H1 (cell line): Measurements from ENCODE around the gene YIF1A. TPM values are rescaled to one million over a fixed set of nuclear protein-coding genes. Genes with fewer than 3 reads are reported as not detected.

Source experiments
- CHD7 ChIP-seq: fragments of 300-600 bp; sonication (generic); IDR thresholded peaks from 2 replicates; pipeline ENCODE4 v1.7.1; 2012; ENCODE audit warnings: low read length, moderate library complexity, mild to moderate bottlenecking, inconsistent platforms; ENCODE audit not compliant: insufficient replicate concordance
- CTCF ChIP-seq, 3 experiments: IDR thresholded peaks; 1 replicate in 2 of 3; 2 replicates in 1 of 3; pipeline versions ENCODE4 v1.5.1 to v1.6.1; 2011; ENCODE audit warnings: low read length in 3 of 3, mild to moderate bottlenecking in 3 of 3, inconsistent platforms in 2 of 3, low read depth in 1 of 3, moderate library complexity in 1 of 3; ENCODE audit not compliant: insufficient read depth in 1 of 3; ENCODE audit errors: control extremely low read depth in 1 of 3
- E2F6 ChIP-seq: IDR thresholded peaks from 2 replicates; pipeline ENCODE4 v1.6.1; 2012; ENCODE audit warnings: inconsistent platforms
- EGR1 ChIP-seq: IDR thresholded peaks from 2 replicates; pipeline ENCODE4 v1.6.1; 2011; ENCODE audit warnings: low read depth, low read length, borderline replicate concordance
- JUND ChIP-seq: IDR thresholded peaks from 2 replicates; pipeline ENCODE4 v1.6.1; 2011; ENCODE audit warnings: mild to moderate bottlenecking, improper control_type of control experiment, low read length
- POLR2AphosphoS5 ChIP-seq: IDR thresholded peaks from 2 replicates; pipeline ENCODE4 v1.6.1; 2011; ENCODE audit warnings: low read depth, low read length
- SRF ChIP-seq: IDR thresholded peaks from 2 replicates; pipeline ENCODE4 v1.6.1; 2011; ENCODE audit warnings: mild to moderate bottlenecking, low read depth, low read length, moderate library complexity
- polyA plus RNA-seq, 7 experiments: library from polyadenylated mRNA; depleted of rRNA in 3 of 7; stranded (reverse) in 5 of 7; unstranded in 2 of 7; fragments of >200 nt in 5 of 7; fragments of 200-250 nt in 2 of 7; gene quantifications; 1 replicate in 5 of 7; 2 replicates in 1 of 7; 4 replicates in 1 of 7; pipeline versions ENCODE4 v1.2.1 to v1.2.3, GENCODE V29; 2011 to 2013; ENCODE audit warnings: missing spikeins in 2 of 7, mixed read lengths in 2 of 7
- total RNA-seq: library from RNA; stranded (reverse); fragmentation: NEBNext Ultra II Directional; extraction: Animal tissue kit (Norgen Biotek cat#: 25700); gene quantifications from 2 replicates; pipeline ENCODE4 v1.2.1, GENCODE V29; 2021

The YIF1A gene
- total and polyA plus RNA-seq, 2 of the 8 experiments (the other 6 are each of a cell fraction or from before 2014, with no cell fraction given), result 70.1 to 178 TPM

- TF ChIP-seq CHD7 (no peak), SRF (no peak), CTCF (IDR thresholded peaks at IDR 0.05; ENCODE audit: control extremely low read depth in 1 of 3, insufficient read depth in 1 of 3, low read depth in 1 of 3, low read length in 3 of 3) (no peak), JUND (no peak), EGR1 (no peak), POLR2AphosphoS5 (no peak), E2F6 (no peak)
Observed at GRCh38 chr11:66332371-66333219, 43.7 kb upstream of the YIF1A start (continued).
